ENCODE data around the gene GGCT. TPM values are rescaled to one million over a fixed set of nuclear protein-coding genes. Genes with fewer than 3 reads are reported as not detected.

The GGCT gene
- total RNA-seq, 2 donors from 2014 or later, result 11.8 to 24.6 TPM

DNA sequence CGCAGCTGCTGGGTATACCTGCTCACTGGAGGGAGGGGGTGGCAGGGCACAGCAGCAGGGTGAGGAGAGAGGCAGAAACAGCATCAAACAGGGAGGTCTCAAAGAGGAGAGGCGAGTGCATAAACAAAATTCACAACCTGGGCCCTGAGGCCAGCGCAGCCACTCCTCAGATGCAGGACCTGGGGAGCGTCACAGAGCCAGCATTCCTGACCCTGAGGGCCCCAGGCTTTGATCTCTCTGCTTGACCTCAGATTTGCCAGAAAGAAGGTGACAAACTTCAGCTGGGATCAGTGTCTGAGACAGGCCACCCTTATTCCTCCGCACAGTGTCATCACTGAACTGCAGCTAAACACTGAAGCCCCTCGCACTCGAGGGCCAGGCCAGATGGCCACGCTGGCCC is 51.6 kb downstream of the GGCT start:
- no peak overlapping the region for H3K27ac ChIP-seq
- ATAC-seq (ENCODE audit: insufficient number of reproducible peaks, low FRiP score, low read depth) (no peak), DNase-seq (ENCODE audit: low spot score) (no peak)
- H3K36me3 ChIP-seq, result peaks cover 60% of the 10 kb centered on the region
- no peaks in the 10 kb centered on the region for H3K4me1 ChIP-seq (ENCODE audit: control insufficient read depth in 1 of 2, low read depth in 2 of 2)
- H3K27me3 ChIP-seq (replicated peaks; ENCODE audit: insufficient read depth), result no peaks in the 10 kb centered on the region
- H3K4me3 ChIP-seq, result no peak overlapping the region
- TF ChIP-seq, protein P1, sequence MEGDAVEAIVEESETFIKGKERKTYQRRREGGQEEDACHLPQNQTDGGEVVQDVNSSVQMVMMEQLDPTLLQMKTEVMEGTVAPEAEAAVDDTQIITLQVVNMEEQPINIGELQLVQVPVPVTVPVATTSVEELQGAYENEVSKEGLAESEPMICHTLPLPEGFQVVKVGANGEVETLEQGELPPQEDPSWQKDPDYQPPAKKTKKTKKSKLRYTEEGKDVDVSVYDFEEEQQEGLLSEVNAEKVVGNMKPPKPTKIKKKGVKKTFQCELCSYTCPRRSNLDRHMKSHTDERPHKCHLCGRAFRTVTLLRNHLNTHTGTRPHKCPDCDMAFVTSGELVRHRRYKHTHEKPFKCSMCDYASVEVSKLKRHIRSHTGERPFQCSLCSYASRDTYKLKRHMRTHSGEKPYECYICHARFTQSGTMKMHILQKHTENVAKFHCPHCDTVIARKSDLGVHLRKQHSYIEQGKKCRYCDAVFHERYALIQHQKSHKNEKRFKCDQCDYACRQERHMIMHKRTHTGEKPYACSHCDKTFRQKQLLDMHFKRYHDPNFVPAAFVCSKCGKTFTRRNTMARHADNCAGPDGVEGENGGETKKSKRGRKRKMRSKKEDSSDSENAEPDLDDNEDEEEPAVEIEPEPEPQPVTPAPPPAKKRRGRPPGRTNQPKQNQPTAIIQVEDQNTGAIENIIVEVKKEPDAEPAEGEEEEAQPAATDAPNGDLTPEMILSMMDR (IDR thresholded peaks at IDR 0.05), result no peak
- H3K9me3 ChIP-seq, result no peaks in the 10 kb centered on the region

DNA sequence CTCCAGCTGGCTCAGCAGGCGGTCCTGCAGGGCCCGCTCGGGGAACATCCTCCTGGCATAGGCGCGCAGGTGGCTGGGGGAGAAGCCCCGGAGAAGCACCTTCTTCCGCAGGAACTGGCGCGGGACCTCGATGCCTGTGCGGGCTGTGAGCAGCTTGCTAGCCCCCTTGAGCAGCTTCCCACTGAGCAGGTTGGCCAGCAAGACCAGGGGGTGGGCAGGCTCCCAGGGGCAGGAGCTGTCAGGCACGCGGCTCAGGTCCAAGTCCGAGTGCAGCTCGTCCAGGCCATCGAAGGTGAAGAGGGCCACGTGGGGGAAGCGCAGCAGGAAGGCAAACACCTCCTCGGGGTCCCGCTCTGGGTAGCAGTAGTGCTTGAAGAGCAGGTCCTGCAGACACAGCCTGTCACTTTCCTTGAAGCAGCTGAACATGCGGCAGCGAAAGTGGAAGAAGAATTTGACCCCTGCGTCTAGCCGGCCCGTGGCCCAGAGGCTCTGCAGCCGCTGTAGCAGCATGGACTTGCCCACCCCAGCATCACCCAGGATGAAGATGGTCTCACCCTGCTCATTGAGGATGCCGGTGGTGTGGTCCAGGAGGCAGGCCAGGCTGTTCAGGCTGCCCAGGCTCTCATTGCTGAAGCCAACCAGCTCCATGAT is 52.2 kb downstream of the GGCT start:
- peaks cover 61% of the 10 kb centered on the region for H3K36me3 ChIP-seq
- H3K27me3 ChIP-seq (replicated peaks; ENCODE audit: insufficient read depth), result no peaks in the 10 kb centered on the region
- H3K27ac ChIP-seq, result no peak overlapping the region
- ATAC-seq (ENCODE audit: insufficient number of reproducible peaks, low FRiP score, low read depth) (no peak), DNase-seq (ENCODE audit: low spot score) (no peak)
- H3K9me3 ChIP-seq, result no peaks in the 10 kb centered on the region
- no peaks in the 10 kb centered on the region for H3K4me1 ChIP-seq (ENCODE audit: control insufficient read depth in 1 of 2, low read depth in 2 of 2)
- H3K4me3 ChIP-seq, result no peak overlapping the region
- TF ChIP-seq, protein P1 (IDR thresholded peaks at IDR 0.05), result no peak

DNA sequence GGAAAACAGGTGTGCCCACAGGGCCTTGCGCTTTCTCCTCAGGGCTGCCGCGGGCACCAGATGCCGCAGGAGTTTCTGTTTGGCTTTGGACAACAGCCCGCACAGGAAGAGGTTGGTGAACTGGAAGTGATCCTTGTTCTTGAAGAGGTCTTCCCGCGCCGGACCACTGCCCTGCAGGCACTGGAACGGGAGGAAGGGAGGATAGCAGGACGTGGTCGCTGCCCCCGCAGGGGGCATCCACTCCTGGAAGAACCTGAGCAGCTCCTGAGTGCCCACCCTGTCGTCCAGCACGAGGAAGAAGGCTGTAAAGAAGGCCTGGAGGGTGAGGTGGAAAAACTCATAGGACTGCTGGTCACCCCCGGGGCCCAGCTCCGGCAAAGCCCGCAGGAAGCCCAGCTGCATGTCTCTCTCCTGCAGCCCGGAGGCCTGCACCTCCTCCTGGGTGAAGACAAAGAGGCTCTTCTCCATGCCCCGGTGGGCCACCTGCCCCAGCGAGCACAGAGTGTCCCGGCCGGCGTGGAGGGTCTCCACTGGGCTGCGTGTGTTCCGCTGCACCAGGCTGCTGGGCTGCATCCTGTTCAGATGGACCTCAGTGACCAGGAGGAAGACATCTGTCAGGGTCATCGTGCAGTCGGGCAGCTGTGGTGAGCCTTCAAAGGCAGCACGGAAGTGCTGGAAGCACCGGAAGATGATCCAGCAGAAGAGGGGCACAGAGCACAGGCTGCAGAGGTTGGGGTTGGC is 52.9 kb downstream of the GGCT start:
- no peaks in the 10 kb centered on the region for H3K27me3 ChIP-seq (replicated peaks; ENCODE audit: insufficient read depth)
- H3K27ac ChIP-seq, result no peak overlapping the region
- H3K36me3 ChIP-seq, result peaks cover 65% of the 10 kb centered on the region
- ATAC-seq (ENCODE audit: insufficient number of reproducible peaks, low FRiP score, low read depth), result no peak
- H3K9me3 ChIP-seq, result no peaks in the 10 kb centered on the region
- H3K4me3 ChIP-seq, result no peak overlapping the region
- H3K4me1 ChIP-seq (ENCODE audit: control insufficient read depth in 1 of 2, low read depth in 2 of 2), result no peaks in the 10 kb centered on the region
- TF ChIP-seq, protein P1 (IDR thresholded peaks at IDR 0.05), result no peak
- no peak for DNase-seq (ENCODE audit: low spot score)

DNA sequence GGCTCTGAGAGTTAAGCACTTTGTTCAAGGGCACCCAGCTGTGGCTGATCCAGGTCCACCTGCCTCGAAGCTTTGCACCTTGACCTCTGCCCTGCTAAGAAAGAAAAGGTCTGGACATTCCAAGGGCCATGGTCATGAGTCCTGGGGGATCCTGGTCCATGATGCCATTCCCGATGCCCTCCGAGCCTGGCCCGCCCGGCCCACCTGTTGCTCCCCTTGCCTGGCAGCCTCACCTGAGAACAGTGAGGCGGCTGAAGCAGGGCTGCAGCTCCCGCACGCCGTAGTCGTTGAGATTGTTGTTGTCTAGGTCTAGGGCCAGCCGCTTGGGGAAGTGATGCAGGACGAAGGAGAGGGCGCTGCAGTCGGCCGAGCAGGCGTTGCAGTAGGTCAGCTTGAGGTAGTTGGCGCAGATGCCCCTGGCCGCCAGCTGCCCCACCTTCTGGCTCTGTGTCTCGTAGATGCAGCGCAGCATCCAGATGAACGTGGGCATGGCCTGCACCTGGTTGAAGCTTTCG is 53.6 kb downstream of the GGCT start:
- Histone ChIP-seq H3K9me3 (no peaks in the 10 kb centered on the region), H3K27ac (no peak overlapping the region), H3K4me3 (no peak overlapping the region), H3K4me1 (ENCODE audit: control insufficient read depth in 1 of 2, low read depth in 2 of 2) (no peaks in the 10 kb centered on the region), H3K27me3 (replicated peaks; ENCODE audit: insufficient read depth) (no peaks in the 10 kb centered on the region), H3K36me3 (peaks cover 62% of the 10 kb centered on the region)
- DNase-seq (ENCODE audit: low spot score), result no peak
- ATAC-seq (ENCODE audit: insufficient number of reproducible peaks, low FRiP score, low read depth), result no peak
- TF ChIP-seq, protein P1 (IDR thresholded peaks at IDR 0.05), result no peak

DNA sequence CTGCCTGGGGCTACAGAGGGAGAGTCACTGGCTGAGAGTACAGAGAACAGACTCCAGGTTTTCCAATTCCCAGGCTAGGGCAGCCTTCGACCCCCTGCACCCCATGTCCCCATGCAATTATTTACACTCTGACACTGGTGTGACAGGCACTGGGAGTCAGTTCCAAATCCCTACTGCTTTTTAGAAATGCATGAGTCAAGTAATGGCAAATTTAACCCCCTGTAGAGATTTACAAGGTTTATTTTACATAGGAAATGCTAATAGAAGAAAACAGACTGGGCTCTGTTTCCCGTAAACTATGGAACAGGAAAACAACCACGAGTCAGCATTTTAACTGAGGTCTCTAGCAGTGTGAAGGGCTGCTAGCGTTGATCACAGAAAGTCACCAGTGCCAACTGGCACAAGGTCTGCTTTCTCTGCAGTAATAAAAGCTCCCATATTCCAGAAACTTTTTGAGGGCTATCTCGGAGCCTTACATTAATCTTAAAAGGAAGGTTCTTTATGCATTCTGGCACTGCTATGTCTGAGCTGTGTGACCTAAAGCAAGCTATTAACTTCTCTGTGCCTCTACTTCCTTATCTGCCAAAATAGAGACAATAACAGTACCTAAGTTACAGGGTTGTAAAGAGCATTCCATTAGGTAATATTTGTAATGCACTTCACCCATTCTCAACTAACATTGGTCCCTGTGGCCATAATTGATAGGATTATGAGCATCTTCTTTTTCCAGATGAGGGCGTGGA is 54.2 kb downstream of the GGCT start:
- Histone ChIP-seq H3K27ac (no peak overlapping the region), H3K27me3 (replicated peaks; ENCODE audit: insufficient read depth) (no peaks in the 10 kb centered on the region), H3K4me1 (ENCODE audit: control insufficient read depth in 1 of 2, low read depth in 2 of 2) (no peaks in the 10 kb centered on the region), H3K9me3 (no peaks in the 10 kb centered on the region), H3K36me3 (peaks cover 56% of the 10 kb centered on the region), H3K4me3 (no peak overlapping the region)
- ATAC-seq (ENCODE audit: insufficient number of reproducible peaks, low FRiP score, low read depth) (no peak), DNase-seq (ENCODE audit: low spot score) (no peak)
- TF ChIP-seq, protein P1 (IDR thresholded peaks at IDR 0.05), result no peak
